K562 (cell line): ENCODE data around the gene TRPV5. TPM values are rescaled to one million over a fixed set of nuclear protein-coding genes. Genes with fewer than 3 reads are reported as not detected.

ENCODE experiments used
- ATAC-seq: fragments of 200-7000 bp; cut with Tn5 transposase; 3 replicates; pipeline ENCODE4 v1.9.1; 2020; ENCODE audit warnings: moderate library complexity
- BruUV-seq: library from RNA; stranded (reverse); fragments of 400-500 nt; replicated peaks from 2 replicates; lab custom pipeline; 2021; lab: Mats Ljungman, UMichigan
- CTCF ChIA-PET: fragments of 300-600 bp; formaldehyde crosslinking; extraction: SDS; loops from one replicate; lab custom pipeline; 2021; ENCODE audit warnings: low intra/inter-chr PET ratio; lab: Yijun Ruan, JAX
- POLR2A ChIA-PET: fragments of 300-600, 350-650 bp; sonication (Branson Sonifier 250); formaldehyde crosslinking; extraction: SDS; loops from one replicate; lab custom pipeline; 2021; ENCODE audit warnings: antibody characterized with exemption, inconsistent platforms; lab: Yijun Ruan, JAX
- DNase-seq, 4 experiments: peaks; one replicate each; pipeline versions ENCODE4 v3.0.0 to v3.0.0-alpha.2; 2011 to 2018; ENCODE audit warnings: low spot score in 3 of 4, mixed read lengths in 3 of 4; ENCODE audit errors: extremely low read depth in 1 of 4
- FAIRE-seq: peaks from 2 replicates; lab custom pipeline; 2011; peaks lifted over from hg19 to GRCh38; lab: Jason Lieb, UNC
- H2AFZ ChIP-seq: 2 replicates; pipeline ENCODE4 v1.6.0; 2011; ENCODE audit warnings: low read depth, low read length, control low read depth, inconsistent platforms
- H3K27ac ChIP-seq: fragments of 200-600 bp; 3 replicates; pipeline ENCODE4 v1.8.0; 2011; ENCODE audit warnings: low read depth, mild to moderate bottlenecking, control low read depth, inconsistent platforms, low read length, moderate library complexity, mixed read lengths; ENCODE audit errors: extremely low read depth
- H3K27me3 ChIP-seq, 2 experiments: fragments of 300-600 bp in 1 of 2; 2 replicates in 1 of 2; 3 replicates in 1 of 2; pipeline versions ENCODE4 v1.6.0 to v1.8.0; 2011; ENCODE audit warnings: inconsistent platforms in 2 of 2, low read length in 2 of 2, mild to moderate bottlenecking in 1 of 2, mixed read lengths in 1 of 2, moderate library complexity in 1 of 2; ENCODE audit not compliant: control insufficient read depth in 2 of 2, insufficient read depth in 2 of 2
- H3K36me3 ChIP-seq: fragments of 300-600 bp; 3 replicates; pipeline ENCODE4 v1.8.0; 2011; ENCODE audit warnings: mild to moderate bottlenecking, low read length, inconsistent platforms; ENCODE audit not compliant: control insufficient read depth, insufficient read depth
- H3K4me1 ChIP-seq, 2 experiments: fragments of 200-600 bp in 1 of 2; replicated peaks in 1 of 2; 2 replicates in 1 of 2; 3 replicates in 1 of 2; pipeline versions ENCODE4 v1.5.1 to v1.8.0; 2011; ENCODE audit warnings: inconsistent platforms in 2 of 2, low read length in 2 of 2, mild to moderate bottlenecking in 1 of 2, mixed read lengths in 1 of 2, moderate library complexity in 1 of 2; ENCODE audit not compliant: control insufficient read depth in 2 of 2, insufficient read depth in 2 of 2
- H3K4me2 ChIP-seq: 2 replicates; pipeline ENCODE4 v1.6.1; 2011; ENCODE audit warnings: low read length, control low read depth, inconsistent platforms, mixed read lengths; ENCODE audit not compliant: insufficient read depth
- H3K4me3 ChIP-seq: fragments of 200-600 bp; sonication (generic), shearing (Covaris generic); 2 replicates; pipeline ENCODE4 v1.5.1; 2016; ENCODE audit warnings: control low read depth, inconsistent platforms
- H3K79me2 ChIP-seq: fragments of 200-600 bp; 3 replicates; pipeline ENCODE4 v1.8.0; 2011; ENCODE audit warnings: low read length, inconsistent platforms; ENCODE audit not compliant: control insufficient read depth, insufficient read depth
- H3K9ac ChIP-seq, 2 experiments: 2 replicates each; pipeline versions ENCODE4 v1.6.0 to v1.6.1; 2011; ENCODE audit warnings: low read depth in 2 of 2, low read length in 2 of 2, control low read depth in 1 of 2, inconsistent platforms in 1 of 2, mild to moderate bottlenecking in 1 of 2, mixed read lengths in 1 of 2; ENCODE audit not compliant: insufficient read depth in 1 of 2
- H3K9me1 ChIP-seq: one replicate; pipeline ENCODE4 v1.6.0; 2011; ENCODE audit warnings: inconsistent platforms, mild to moderate bottlenecking, low read length, moderate library complexity; ENCODE audit not compliant: control insufficient read depth, insufficient read depth
- H3K9me3 ChIP-seq: replicated peaks from 2 replicates; pipeline ENCODE4 v1.5.1; 2011; ENCODE audit warnings: low read depth, low read length, inconsistent platforms; ENCODE audit not compliant: control insufficient read depth, insufficient read depth
- H4K20me1 ChIP-seq: replicated peaks from 2 replicates; pipeline ENCODE4 v1.6.1; 2011; ENCODE audit warnings: low read length, inconsistent platforms, mixed read lengths; ENCODE audit not compliant: control insufficient read depth, insufficient read depth
- CBX8 ChIP-seq: fragments of 200-600 bp; sonication (generic); IDR thresholded peaks from 2 replicates; pipeline ENCODE4 v1.6.1; 2012; ENCODE audit warnings: borderline replicate concordance, mixed run types, low read depth, mild to moderate bottlenecking, moderate library complexity, mixed read lengths, low read length, control low read depth, inconsistent platforms; ENCODE audit not compliant: poor library complexity, severe bottlenecking; ENCODE audit errors: extremely low read depth
- HBP1 ChIP-seq: fragments of 450-650 bp; formaldehyde crosslinking; IDR thresholded peaks from 2 replicates; pipeline ENCODE4 v1.4.0; 2022; ENCODE audit warnings: missing genetic modification characterization
- NFIC ChIP-seq: fragments of 450-650 bp; IDR thresholded peaks from 2 replicates; pipeline ENCODE4 v1.6.1; 2017; ENCODE audit warnings: mild to moderate bottlenecking, inconsistent platforms
- SRF ChIP-seq, 2 experiments: fragments of 250-450, 450-650 bp in 1 of 2; sonication (Bioruptor Pico) in 1 of 2; sonication (generic) in 1 of 2; formaldehyde crosslinking; IDR thresholded peaks; 2 replicates each; pipeline versions ENCODE4 v1.5.0 to v1.5.1; 2020 to 2022; ENCODE audit warnings: mild to moderate bottlenecking in 1 of 2, missing genetic modification reagents in 1 of 2
- TGIF2 ChIP-seq: sonication (generic); formaldehyde crosslinking; IDR thresholded peaks from 2 replicates; pipeline ENCODE4 v1.8.1; 2022; ENCODE audit warnings: mild to moderate bottlenecking, missing genetic modification reagents, moderate library complexity
- YY1 ChIP-seq, 3 experiments: IDR thresholded peaks; 2 replicates each; pipeline ENCODE4 v1.6.1; 2011; ENCODE audit warnings: low read length in 2 of 3, mild to moderate bottlenecking in 2 of 3, moderate library complexity in 2 of 3, borderline replicate concordance in 1 of 3, control low read depth in 1 of 3, low read depth in 1 of 3; ENCODE audit not compliant: insufficient read depth in 3 of 3, insufficient replicate concordance in 2 of 3, control insufficient read depth in 1 of 3, insufficient read length in 1 of 3; ENCODE audit errors: extremely low read depth in 1 of 3
- ZBTB33 ChIP-seq: sonication (generic); formaldehyde crosslinking; IDR thresholded peaks from 2 replicates; pipeline ENCODE4 v1.8.1; 2023; ENCODE audit warnings: mild to moderate bottlenecking, missing genetic modification reagents
- WGBS: fragments of 100-300 bp; shearing (Covaris generic); methylation state at CpG from one replicate; pipeline ENCODE4 v1.1.6; 2016; ENCODE audit warnings: low coverage, mixed read lengths; ENCODE audit not compliant: insufficient coverage; ENCODE audit errors: missing lambda C conversion rate; 5-methylcytosine and 5-hydroxymethylcytosine counted together
- in situ Hi-C: fragments of 300-500 bp; cut with MboI; formaldehyde crosslinking; loops from 4 replicates; pipeline ENCODE4 v1.15.0; 2018; ENCODE audit warnings: inconsistent platforms, mixed read lengths
- intact Hi-C: fragments of 100-400 bp; cut with micrococcal nuclease; formaldehyde crosslinking; loops from 2 replicates; pipeline ENCODE4 v1.14.2; 2022
- polyA plus RNA-seq, 8 experiments: library from polyadenylated mRNA; depleted of rRNA in 4 of 8; stranded (reverse) in 5 of 8; unstranded in 3 of 8; fragments of >200 nt; fragmentation: Nextera tagmentation in 2 of 8; fragmentation: Illumina TruSeq in 1 of 8; extraction: Ambion mirVana in 2 of 8; extraction: Trizol in 1 of 8; gene quantifications; 2 replicates each; pipeline versions ENCODE4 v1.2.1 to v1.2.3, GENCODE V29; 2011 to 2014; ENCODE audit warnings: inconsistent platforms in 1 of 8, missing spikeins in 1 of 8
- total RNA-seq, 7 experiments: library from RNA; depleted of rRNA in 6 of 7; stranded (reverse); fragments of >200 nt in 6 of 7; fragmentation: Illumina TruSeq in 2 of 7; extraction: Trizol in 2 of 7; gene quantifications; 2 replicates each; pipeline versions ENCODE4 v1.2.1 to v1.2.3, GENCODE V29; 2011 to 2021; ENCODE audit warnings: low replicate concordance in 1 of 7

TRPV5 gene
- total and polyA plus RNA-seq, 9 of the 15 experiments (the other 6 are each of a cell fraction or from before 2014, with no cell fraction given): not detected

- BruUV-seq: no TSS peak
- Histone ChIP-seq H3K27ac (no peak overlapping the region), H3K79me2 (no peaks in the 10 kb centered on the region), H3K9ac (peak overlapping the region in 1 of 2 experiments; percentile 69; a peak in 2 of 4 replicates), H2AFZ (no peak overlapping the region), H3K36me3 (peaks cover 28% of the 10 kb centered on the region), H3K4me2 (no peak overlapping the region), H3K4me1 (peaks cover 0 to 6% of the 10 kb centered on the region in 2 experiments; a peak in 2 of 5 replicates), H3K27me3 (no peaks in the 10 kb centered on the region), H3K4me3 (no peak overlapping the region), H4K20me1 (no peaks in the 10 kb centered on the region; the same call in 1 of the 2 replicates), H3K9me1 (peaks cover 4% of the 10 kb centered on the region), H3K9me3 (no peaks in the 10 kb centered on the region)
- in situ Hi-C loops: no loop called here
- 68% methylated on average over 10 of the region's 10 CpGs for WGBS
- intact Hi-C loops: no loop called here
- CTCF ChIA-PET: no interaction called here
- ATAC-seq: no peak
- POLR2A ChIA-PET: interaction anchor here (0.7 to 2.1 kb wide), 2 partner anchors 20 to 77 kb away, joined by 3 to 8 read pairs; no protein-coding TSS in a partner anchor
- DNase-seq: no peak
- no peak for TF ChIP-seq SRF (CRISPR knock-in tag; IDR thresholded peaks at IDR 0.05)
- FAIRE-seq: no peak
These were observed 7.5 kb upstream of the TRPV5 start for GRCh38 chr7:142940966-142941535.

GRCh38 chr7:142939226-142939910 lies 5.8 kb upstream of the TRPV5 start, which contains the start of gene LLCFC1:
Gene LLCFC1, plus strand, starts transcription at chr7:142939484. Its CDS starts 138 bp downstream, at chr7:142939622.
- Histone ChIP-seq H3K4me1 (peaks cover 3 to 6% of the 10 kb centered on the region in 2 experiments; a peak in 2 of 5 replicates), H3K9me1 (peaks cover 4% of the 10 kb centered on the region), H2AFZ (no peak within 1 kb of the TSS), H3K4me3 (no peak within 1 kb of the TSS), H3K27me3 (no peaks in the 10 kb centered on the region), H4K20me1 (no peaks in the 10 kb centered on the region; the same call in 1 of the 2 replicates), H3K9me3 (no peaks in the 10 kb centered on the region), H3K27ac (no peak within 1 kb of the TSS), H3K4me2 (no peak within 1 kb of the TSS), H3K79me2 (no peaks in the 10 kb centered on the region), H3K36me3 (peaks cover 28% of the 10 kb centered on the region), H3K9ac (no peak within 1 kb of the TSS)
- in situ Hi-C loops (no loop called here), intact Hi-C loops (loop anchor here (2.0 kb wide), 1 partner anchor 21 kb away; no protein-coding TSS in a partner anchor)
- CTCF ChIA-PET: no interaction called here
- FAIRE-seq (peak; percentile 62), ATAC-seq (peak; percentile 88), DNase-seq (peak; percentile 60 to 75 (median 74))
- no TSS peak for BruUV-seq
- WGBS: 58% methylated on average over 10 of the region's 10 CpGs
- POLR2A ChIA-PET: interaction anchor here (1.0 to 2.1 kb wide), 2 partner anchors 22 to 41 kb away, joined by 3 to 8 read pairs; no protein-coding TSS in a partner anchor
- TF ChIP-seq CBX8 (no peak), HBP1 (no peak), YY1 (IDR thresholded peaks at IDR 0.05; ENCODE audit: borderline replicate concordance in 1 of 3, control insufficient read depth in 1 of 3, extremely low read depth in 1 of 3, insufficient read depth in 3 of 3, insufficient read length in 1 of 3, insufficient replicate concordance in 2 of 3, low read depth in 1 of 3, low read length in 2 of 3) (peak in 1 of 3 experiments; percentile 52), NFIC (no peak), ZBTB33 (CRISPR knock-in tag) (no peak), TGIF2 (no peak)
